Keratinocyte (primary cell): ENCODE data around the gene HIPK1. TPM values are rescaled to one million over a fixed set of nuclear protein-coding genes. Genes with fewer than 3 reads are reported as not detected.
"Not testable (repeated sequence)": the region's sequence is repeated elsewhere in the genome, so short reads cannot be mapped to it uniquely, and the experiment has no call there.

Experiments
- DNase-seq: peaks from one replicate; pipeline ENCODE4 v3.0.0-alpha.2; 2011; ENCODE audit warnings: low read depth, missing footprints, low spot score
- FAIRE-seq: peaks from 2 replicates; lab custom pipeline; 2011; peaks lifted over from hg19 to GRCh38; lab: Jason Lieb, UNC
- H2AFZ ChIP-seq: 2 replicates; pipeline ENCODE4 v1.6.0; 2012; ENCODE audit warnings: low read length, control low read depth, inconsistent platforms; ENCODE audit not compliant: control insufficient read depth
- H3K27ac ChIP-seq: 2 replicates; pipeline ENCODE4 v1.5.1; 2011; ENCODE audit warnings: low read length; ENCODE audit not compliant: control insufficient read depth, insufficient read depth
- H3K27me3 ChIP-seq: 3 replicates; pipeline ENCODE4 v1.6.0; 2011; ENCODE audit warnings: low read length; ENCODE audit not compliant: control insufficient read depth, insufficient read depth; ENCODE audit errors: extremely low read depth
- H3K36me3 ChIP-seq, 2 experiments: 2 replicates in 1 of 2; 3 replicates in 1 of 2; pipeline ENCODE4 v1.5.1; 2011; ENCODE audit warnings: low read length in 2 of 2, mild to moderate bottlenecking in 1 of 2; ENCODE audit not compliant: control insufficient read depth in 2 of 2, insufficient read depth in 2 of 2; ENCODE audit errors: extremely low read depth in 1 of 2
- H3K4me1 ChIP-seq: 3 replicates; pipeline ENCODE4 v1.5.1; 2011; ENCODE audit warnings: low read length; ENCODE audit not compliant: control insufficient read depth, insufficient read depth; ENCODE audit errors: extremely low read depth
- H3K4me2 ChIP-seq: 3 replicates; pipeline ENCODE4 v1.6.0; 2011; ENCODE audit warnings: low read depth, low read length; ENCODE audit not compliant: control insufficient read depth, insufficient read depth; ENCODE audit errors: extremely low read depth
- H3K4me3 ChIP-seq, 3 experiments: fragments of 200-600 bp in 1 of 3; sonication (generic) in 1 of 3; 2 replicates in 2 of 3; 3 replicates in 1 of 3; pipeline ENCODE4 v1.5.1; 2011 to 2016; ENCODE audit warnings: low read length in 3 of 3, mild to moderate bottlenecking in 3 of 3, control low read depth in 2 of 3, inconsistent platforms in 1 of 3, low read depth in 1 of 3, mixed read lengths in 1 of 3, mixed run types in 1 of 3, moderate library complexity in 1 of 3; ENCODE audit not compliant: control insufficient read depth in 2 of 3, insufficient read depth in 2 of 3; ENCODE audit errors: extremely low read depth in 1 of 3
- H3K79me2 ChIP-seq: 2 replicates; pipeline ENCODE4 v1.6.0; 2012; ENCODE audit warnings: low read length; ENCODE audit not compliant: control insufficient read depth, insufficient read depth
- H3K9ac ChIP-seq: 3 replicates; pipeline ENCODE4 v1.6.0; 2011; ENCODE audit warnings: low read length; ENCODE audit not compliant: control insufficient read depth, insufficient read depth; ENCODE audit errors: extremely low read depth
- H3K9me1 ChIP-seq: 3 replicates; pipeline ENCODE4 v1.6.0; 2011; ENCODE audit warnings: low read length; ENCODE audit not compliant: control insufficient read depth, insufficient read depth; ENCODE audit errors: extremely low read depth
- H3K9me3 ChIP-seq: 2 replicates; pipeline ENCODE4 v1.5.1; 2012; ENCODE audit warnings: low read depth, low read length; ENCODE audit not compliant: control insufficient read depth
- H4K20me1 ChIP-seq: 3 replicates; pipeline ENCODE4 v1.6.0; 2011; ENCODE audit warnings: low read length; ENCODE audit not compliant: control insufficient read depth, insufficient read depth; ENCODE audit errors: extremely low read depth
- EZH2 ChIP-seq: IDR thresholded peaks from one replicate; pipeline ENCODE4 v1.6.1; 2012; ENCODE audit warnings: inconsistent platforms, mild to moderate bottlenecking, low read length, moderate library complexity
- dilution Hi-C: fragments of 300-500 bp; cut with MboI; formaldehyde crosslinking; loops from one replicate; pipeline ENCODE4 v1.7.0; 2020; ENCODE audit warnings: low sequenced_read_pairs; ENCODE audit not compliant: extremely low pct_ligation_motif_present
- polyA plus RNA-seq, 5 experiments: library from polyadenylated mRNA; depleted of rRNA in 3 of 5; stranded (reverse) in 3 of 5; stranded (forward) in 1 of 5; unstranded in 1 of 5; fragments of >200 nt; gene quantifications; 1 replicate in 1 of 5; 2 replicates in 3 of 5; 3 replicates in 1 of 5; pipeline versions ENCODE4 v1.2.1 to v1.2.3, GENCODE V29; 2011 to 2012; ENCODE audit warnings: missing spikeins in 2 of 5, low read depth in 1 of 5, low replicate concordance in 1 of 5
- TF ChIP-seq, protein P1 (sequence below), 3 experiments: IDR thresholded peaks in 1 of 3; conservative IDR thresholded peaks in 1 of 3; optimal IDR thresholded peaks in 1 of 3; 2 replicates in 2 of 3; 3 replicates in 1 of 3; pipeline versions ENCODE3 to v1.5.1; 2011; ENCODE audit warnings: low read length in 3 of 3, mild to moderate bottlenecking in 3 of 3, moderate library complexity in 2 of 3, control low read depth in 1 of 3, inconsistent platforms in 1 of 3; ENCODE audit not compliant: insufficient read depth in 2 of 3; ENCODE audit errors: extremely low read depth in 1 of 3

HIPK1 gene
- polyA plus RNA-seq, 1 donor (not counting 4 experiments of a cell fraction or from before 2014, with no cell fraction given), result 19.9 TPM

DNA sequence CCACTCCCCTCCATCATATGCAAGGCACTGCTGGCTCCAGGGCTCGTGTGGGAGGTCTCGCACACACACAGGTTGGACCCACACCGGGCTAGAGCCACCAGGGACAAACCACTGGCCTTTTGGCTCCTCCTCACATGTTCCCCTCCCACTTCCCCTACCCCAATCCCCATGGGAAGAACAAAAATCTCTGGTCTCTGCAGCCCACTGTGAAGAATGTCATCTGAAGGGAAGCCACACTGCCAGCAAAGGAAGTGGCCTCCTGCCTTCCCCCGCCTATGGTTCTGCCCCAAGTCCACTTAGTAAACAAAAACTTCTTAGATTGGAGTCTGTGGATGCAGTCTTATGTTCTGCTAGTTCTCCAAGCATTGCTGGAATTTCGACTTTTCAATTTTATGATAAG, 74.3 kb downstream of the HIPK1 start:
- Histone ChIP-seq H2AFZ (no peak overlapping the region), H3K9ac (no peak overlapping the region), H3K4me1 (peaks cover 2% of the 10 kb centered on the region), H3K4me3 (no peak overlapping the region), H3K9me1 (no peaks in the 10 kb centered on the region), H3K4me2 (no peak overlapping the region), H3K79me2 (no peaks in the 10 kb centered on the region), H4K20me1 (no peaks in the 10 kb centered on the region), H3K27me3 (peaks cover 11% of the 10 kb centered on the region), H3K9me3 (no peaks in the 10 kb centered on the region), H3K27ac (no peak overlapping the region), H3K36me3 (no peaks in the 10 kb centered on the region)
- TF ChIP-seq, protein P1, sequence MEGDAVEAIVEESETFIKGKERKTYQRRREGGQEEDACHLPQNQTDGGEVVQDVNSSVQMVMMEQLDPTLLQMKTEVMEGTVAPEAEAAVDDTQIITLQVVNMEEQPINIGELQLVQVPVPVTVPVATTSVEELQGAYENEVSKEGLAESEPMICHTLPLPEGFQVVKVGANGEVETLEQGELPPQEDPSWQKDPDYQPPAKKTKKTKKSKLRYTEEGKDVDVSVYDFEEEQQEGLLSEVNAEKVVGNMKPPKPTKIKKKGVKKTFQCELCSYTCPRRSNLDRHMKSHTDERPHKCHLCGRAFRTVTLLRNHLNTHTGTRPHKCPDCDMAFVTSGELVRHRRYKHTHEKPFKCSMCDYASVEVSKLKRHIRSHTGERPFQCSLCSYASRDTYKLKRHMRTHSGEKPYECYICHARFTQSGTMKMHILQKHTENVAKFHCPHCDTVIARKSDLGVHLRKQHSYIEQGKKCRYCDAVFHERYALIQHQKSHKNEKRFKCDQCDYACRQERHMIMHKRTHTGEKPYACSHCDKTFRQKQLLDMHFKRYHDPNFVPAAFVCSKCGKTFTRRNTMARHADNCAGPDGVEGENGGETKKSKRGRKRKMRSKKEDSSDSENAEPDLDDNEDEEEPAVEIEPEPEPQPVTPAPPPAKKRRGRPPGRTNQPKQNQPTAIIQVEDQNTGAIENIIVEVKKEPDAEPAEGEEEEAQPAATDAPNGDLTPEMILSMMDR (optimal IDR thresholded peaks at IDR 0.05 in 1 of 3, IDR thresholded peaks at IDR 0.05 in 1 of 3, conservative IDR thresholded peaks at IDR 0.05 in 1 of 3; ENCODE audit: extremely low read depth in 1 of 3, insufficient read depth in 2 of 3, low read length in 3 of 3), result no peak
- no peak for TF ChIP-seq EZH2
- FAIRE-seq, result no peak
- dilution Hi-C loops, result no loop called here
- no peak for DNase-seq

DNA sequence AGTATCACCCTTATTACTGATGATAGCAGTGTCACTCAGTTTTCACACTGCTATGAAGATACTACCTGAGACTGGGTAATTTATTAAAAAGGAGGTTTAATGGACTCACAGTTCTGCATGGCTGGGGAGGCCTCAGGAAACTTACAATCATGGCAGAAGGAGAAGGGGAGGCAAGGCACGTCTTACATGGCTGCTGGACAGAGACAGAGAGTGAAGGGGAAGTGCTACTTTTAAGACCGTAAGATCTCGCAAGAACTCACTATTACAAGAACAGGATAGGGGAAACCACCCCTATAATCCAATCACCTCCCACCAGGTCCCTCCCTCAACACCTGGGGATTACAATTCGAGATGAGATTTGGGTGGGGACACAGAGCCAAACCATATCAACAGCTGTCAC, 77.7 kb downstream of the HIPK1 start:
- H2AFZ ChIP-seq, FAIRE-seq, H3K9me3 ChIP-seq, H3K4me1 ChIP-seq, H3K4me2 ChIP-seq, H3K27ac ChIP-seq, dilution Hi-C loops, H3K79me2 ChIP-seq, H3K9ac ChIP-seq, H4K20me1 ChIP-seq, DNase-seq, H3K36me3 ChIP-seq, H3K4me3 ChIP-seq, H3K9me1 ChIP-seq: not testable (repeated sequence)
- peaks cover 11% of the 10 kb centered on the region for H3K27me3 ChIP-seq

DNA sequence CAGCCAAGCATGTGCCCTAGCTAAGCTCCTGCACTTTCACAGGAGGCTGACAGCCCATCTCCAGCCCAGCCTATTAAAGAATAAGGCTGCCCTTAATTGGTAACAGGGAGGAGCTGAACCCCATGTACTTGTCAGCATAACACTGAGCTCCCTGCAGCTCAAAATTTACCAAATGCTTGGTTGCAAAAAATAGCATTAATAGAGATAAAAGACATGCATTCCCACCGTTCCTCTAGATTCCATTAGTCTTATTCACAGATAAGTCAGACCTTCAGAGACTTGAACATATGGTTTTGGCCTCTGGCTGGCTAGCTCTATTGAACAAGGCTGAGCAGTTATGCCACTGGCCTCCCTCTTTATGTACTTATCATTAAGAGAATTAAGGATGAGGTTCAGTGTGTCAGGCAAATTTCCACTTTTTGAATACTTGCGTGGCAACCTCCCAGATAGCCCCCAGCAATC, 79.4 kb downstream of the HIPK1 start:
- H3K4me1 ChIP-seq, result peaks cover 10% of the 10 kb centered on the region
- dilution Hi-C loops, result no loop called here
- TF ChIP-seq, protein P1 (optimal IDR thresholded peaks at IDR 0.05 in 1 of 3, IDR thresholded peaks at IDR 0.05 in 1 of 3, conservative IDR thresholded peaks at IDR 0.05 in 1 of 3; ENCODE audit: extremely low read depth in 1 of 3, insufficient read depth in 2 of 3, low read length in 3 of 3), result no peak
- TF ChIP-seq EZH2, result no peak
- H3K36me3 ChIP-seq, result no peaks in the 10 kb centered on the region
- H3K27me3 ChIP-seq, result no peaks in the 10 kb centered on the region
- H3K4me2 ChIP-seq, result no peak overlapping the region
- DNase-seq (no peak), FAIRE-seq (no peak)
- H2AFZ ChIP-seq, result no peak overlapping the region
- H3K79me2 ChIP-seq, result no peaks in the 10 kb centered on the region
- no peaks in the 10 kb centered on the region for H3K9me3 ChIP-seq
- H3K9ac ChIP-seq, result no peak overlapping the region
- no peak overlapping the region for H3K27ac ChIP-seq
- H3K9me1 ChIP-seq, result no peaks in the 10 kb centered on the region
- H4K20me1 ChIP-seq, result no peaks in the 10 kb centered on the region
- no peak overlapping the region for H3K4me3 ChIP-seq
